GM19043 (cell line): ENCODE measurements around the gene MFSD11.
A peak's percentile ranks its signal among the peaks of the same experiment; 100 is the strongest.
"Not testable (repeated sequence)": the region's sequence is repeated elsewhere in the genome, so short reads cannot be mapped to it uniquely, and the experiment has no call there.

Source experiments
- ATAC-seq: cut with Tn5 transposase; IDR thresholded peaks from one replicate; pipeline ENCODE4 v1.9.1; 2021; ENCODE audit warnings: low read depth; ENCODE audit not compliant: unreplicated experiment

Gene MFSD11

DNA sequence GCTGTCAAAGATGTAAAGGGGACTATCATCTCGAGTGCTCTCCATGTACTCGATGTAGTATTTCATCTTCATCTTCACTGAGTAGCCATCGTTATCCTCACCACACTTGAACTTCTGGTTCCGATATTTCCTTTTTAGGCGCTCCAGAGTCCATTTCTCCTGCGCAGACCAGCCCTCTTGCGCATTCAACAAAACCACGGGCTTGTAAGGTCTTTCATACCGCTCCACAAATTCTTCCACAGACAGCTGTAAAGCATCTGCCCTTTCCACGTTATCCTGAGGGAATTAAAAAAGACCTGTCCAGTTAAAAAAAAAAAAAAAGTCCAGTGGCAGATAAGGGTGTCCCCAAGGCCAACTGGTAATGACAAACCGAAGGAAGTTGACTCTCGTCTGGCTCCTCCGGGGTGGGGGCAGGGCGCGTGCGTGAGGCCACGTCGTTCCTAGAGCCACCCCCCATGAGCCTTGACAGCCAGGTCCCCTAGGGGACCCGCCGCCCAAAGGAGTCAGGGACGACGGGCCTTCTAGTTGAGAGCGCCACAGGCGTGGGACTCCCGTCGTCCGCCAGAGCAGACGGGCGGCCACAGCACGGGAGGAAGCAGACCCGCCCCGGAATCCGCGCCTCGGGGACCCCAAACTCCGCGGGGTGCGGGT is 12.2 kb upstream of the MFSD11 start:
- ATAC-seq: peak; percentile 14

DNA sequence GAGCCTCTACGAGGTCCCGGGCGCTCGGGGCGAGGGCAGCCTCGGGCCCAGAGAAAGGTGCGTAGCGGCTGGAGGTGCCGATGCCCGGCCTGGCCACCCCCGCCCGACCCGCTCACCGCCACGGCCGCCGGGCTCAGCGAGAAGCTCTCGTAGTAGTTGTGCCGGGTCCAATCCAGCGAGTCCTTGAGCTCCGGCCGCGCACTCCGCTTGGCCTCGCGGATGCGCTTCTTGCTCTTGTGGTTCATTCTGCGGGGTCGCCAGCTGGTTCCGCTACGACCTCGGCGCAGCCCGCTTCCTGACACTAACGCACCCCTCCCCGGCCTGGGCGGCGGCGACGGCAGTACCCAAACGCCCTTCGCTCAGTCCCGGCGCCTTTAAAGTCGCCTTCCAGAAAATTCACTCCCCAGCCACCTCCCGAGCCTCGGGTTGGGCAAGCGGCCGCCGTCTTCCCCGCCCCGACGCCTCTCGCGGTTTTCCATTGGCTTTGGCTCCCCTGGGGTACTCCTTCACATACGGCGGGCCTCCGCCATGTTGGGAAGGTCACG is 11.6 kb upstream of the MFSD11 start, which contains the start of gene JMJD6:
JMJD6 (minus strand) TSS at position 376 of the 545 bp plus-strand sequence; CDS start at position 245, 131 bp downstream.
- peak; percentile 62 for ATAC-seq

DNA sequence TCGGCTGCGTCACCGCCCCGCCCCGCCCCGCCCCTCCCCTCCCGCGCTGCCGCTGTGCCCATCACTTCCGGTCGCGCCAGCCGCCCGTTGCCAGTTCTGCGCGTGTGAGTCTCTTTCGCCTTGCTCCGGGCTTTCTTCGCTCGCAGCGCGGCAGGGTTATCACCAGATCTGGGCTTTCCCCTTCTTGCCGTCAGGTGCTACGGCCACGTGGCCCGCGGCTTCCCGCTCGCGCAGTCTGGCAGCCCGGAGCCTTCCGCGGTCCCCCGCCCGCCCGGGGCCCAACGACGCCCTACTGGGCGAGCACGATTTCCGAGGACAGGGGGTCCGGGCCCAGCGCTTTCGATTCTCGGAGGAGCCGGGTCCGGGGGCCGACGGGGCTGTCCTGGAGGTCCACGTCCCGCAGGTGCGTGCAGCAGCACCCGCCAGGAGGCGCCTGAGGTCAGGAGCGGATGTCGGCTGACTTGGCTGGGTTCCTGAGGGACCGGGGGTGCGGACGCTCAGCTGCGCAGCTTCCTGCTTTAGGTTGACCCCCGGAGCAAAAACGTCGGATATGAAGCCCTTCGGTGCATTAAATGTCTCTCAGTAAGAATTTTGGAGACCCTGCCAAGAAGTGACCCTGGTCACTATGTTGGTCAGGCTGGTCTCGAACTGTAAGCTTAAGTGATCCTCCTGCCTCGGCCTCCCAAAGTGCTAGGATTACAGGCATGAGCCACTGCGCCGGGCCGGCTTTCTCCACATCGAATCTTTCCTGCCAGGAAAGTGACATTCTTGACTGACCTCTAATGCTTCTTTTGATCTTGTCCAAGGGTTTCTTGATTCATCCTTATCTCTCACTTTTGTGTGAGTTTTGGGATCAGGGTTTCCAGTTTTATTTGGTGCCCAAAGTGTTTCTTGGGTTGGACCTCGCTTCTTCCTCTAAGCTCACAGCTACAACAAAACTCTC is 10.9 kb upstream of the MFSD11 start, which contains the start of gene METTL23:
METTL23 (plus strand) TSS at position 64 of the 943 bp plus-strand sequence. CDS start 2,872 bp downstream, outside the sequence.
- ATAC-seq: peak; percentile 31

DNA sequence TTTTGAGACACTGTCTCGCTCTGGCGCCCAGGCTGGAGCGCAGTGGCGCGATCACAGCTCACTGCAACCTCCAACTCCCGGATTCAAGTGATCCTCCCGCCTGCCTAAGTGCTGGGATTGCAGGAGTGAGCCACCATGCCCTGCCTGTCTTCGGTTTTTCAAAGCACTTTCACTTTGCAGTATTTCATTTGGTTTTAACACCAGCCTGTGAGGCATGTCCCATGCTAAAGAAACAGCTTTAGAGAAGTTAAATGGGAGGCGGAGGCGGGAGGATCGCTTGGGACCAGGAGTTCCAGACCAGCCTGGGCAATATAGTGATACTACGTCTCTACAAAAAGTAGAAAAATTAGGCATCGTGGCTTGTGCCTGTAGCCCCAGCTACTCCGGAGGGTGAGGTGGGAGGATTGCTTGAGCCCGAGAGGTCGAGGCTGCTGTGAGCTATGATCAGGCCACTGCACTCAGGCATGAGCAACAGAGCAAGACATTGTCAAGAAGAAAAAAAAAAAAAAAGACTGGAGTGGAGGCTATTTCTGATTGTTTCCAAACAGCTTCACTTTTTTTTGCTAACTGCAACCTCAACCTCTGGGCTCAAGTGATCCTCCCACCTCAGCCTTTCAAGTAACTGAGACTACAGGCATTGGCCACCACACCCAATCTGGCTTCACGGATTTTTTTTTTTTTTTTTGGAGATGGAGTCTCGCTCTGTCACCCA is 10.0 kb upstream of the MFSD11 start:
- ATAC-seq: no peak

DNA sequence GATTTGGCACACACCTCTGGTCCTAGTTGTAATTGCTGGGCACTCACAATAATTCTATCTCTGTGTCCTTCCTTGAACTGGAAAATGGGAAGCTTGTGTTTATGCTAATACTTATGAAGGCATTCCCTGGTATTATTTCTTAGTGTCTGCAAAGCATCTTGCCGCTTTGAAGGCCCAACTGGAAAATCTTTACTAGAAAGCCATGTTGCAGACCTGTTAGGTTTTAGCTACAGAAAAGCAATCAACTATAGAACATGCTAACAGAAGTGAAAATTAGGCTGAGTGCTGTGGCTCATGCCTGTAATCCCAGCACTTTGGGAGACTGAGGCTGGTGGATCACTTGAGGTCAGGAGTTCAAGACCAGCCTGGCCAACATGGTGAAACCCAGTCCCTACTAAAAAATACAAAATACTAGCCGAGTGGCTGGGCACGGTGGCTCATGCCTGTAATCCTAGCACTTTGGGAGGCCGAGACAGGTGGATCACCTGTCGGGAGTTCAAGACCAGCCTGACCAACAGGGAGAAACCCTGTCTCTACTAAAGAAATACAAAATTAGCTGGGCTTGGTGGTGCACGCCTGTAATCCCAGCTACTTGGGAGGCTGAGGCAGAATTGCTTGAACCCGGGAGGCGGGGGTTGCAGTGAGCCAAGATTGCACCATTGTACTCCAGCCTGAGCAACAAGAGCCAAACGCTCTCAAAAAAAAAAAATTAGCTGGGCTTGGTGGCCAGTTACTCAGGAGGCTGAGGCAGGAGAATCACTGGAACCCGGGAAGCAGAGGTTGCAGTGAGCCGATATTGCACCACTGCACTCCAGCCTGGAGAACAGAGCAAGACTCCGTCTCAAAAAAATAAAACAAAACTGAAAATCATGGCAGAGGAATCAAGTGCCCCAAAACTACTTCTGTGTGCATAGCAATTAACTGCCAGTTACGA is 5.9 kb upstream of the MFSD11 start:
- not testable (repeated sequence) for ATAC-seq

DNA sequence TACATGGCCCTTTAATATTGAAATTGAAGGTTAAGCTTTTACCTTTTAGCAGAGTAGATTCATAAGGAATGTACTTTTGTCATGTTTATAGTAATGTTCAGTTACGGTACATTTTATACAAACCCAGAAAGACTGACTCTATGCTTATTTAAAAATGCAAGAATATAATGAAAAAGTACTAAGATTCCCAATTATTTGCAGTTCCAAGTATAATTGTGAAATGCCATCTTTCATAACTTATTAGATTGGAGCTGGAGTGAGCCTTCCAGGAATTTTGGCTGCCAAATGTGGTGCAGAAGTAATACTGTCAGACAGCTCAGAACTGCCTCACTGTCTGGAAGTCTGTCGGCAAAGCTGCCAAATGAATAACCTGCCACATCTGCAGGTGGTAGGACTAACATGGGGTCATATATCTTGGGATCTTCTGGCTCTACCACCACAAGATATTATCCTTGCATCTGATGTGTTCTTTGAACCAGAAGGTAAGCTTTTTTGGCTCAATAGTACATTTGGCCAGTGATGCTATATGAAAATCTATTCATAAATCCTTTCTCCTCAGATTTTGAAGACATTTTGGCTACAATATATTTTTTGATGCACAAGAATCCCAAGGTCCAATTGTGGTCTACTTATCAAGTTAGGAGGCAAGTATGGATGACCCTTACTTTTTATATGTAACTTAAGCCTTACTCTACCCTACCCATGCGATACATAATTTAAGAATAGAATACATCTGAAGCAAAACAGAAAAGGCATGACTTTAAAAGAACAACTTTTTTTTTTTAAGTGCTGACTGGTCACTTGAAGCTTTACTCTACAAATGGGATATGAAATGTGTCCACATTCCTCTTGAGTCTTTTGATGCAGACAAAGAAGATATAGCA is 4.9 kb upstream of the MFSD11 start:
- ATAC-seq: no peak

DNA sequence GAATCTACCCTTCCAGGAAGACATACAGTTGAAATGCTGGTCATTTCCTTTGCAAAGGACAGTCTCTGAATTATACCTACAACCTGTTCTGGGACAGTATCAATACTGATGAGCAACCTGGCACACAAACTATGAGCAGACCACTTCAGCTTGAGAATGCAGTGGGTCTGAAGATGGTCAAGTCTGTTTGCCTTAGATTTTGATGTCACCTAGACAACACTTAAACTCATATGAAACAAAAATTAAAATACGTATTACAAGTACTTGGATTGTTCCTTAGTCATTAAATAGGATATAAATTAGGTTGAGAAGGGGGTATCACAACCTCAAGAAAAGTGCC is 4.3 kb upstream of the MFSD11 start:
- no peak for ATAC-seq

DNA sequence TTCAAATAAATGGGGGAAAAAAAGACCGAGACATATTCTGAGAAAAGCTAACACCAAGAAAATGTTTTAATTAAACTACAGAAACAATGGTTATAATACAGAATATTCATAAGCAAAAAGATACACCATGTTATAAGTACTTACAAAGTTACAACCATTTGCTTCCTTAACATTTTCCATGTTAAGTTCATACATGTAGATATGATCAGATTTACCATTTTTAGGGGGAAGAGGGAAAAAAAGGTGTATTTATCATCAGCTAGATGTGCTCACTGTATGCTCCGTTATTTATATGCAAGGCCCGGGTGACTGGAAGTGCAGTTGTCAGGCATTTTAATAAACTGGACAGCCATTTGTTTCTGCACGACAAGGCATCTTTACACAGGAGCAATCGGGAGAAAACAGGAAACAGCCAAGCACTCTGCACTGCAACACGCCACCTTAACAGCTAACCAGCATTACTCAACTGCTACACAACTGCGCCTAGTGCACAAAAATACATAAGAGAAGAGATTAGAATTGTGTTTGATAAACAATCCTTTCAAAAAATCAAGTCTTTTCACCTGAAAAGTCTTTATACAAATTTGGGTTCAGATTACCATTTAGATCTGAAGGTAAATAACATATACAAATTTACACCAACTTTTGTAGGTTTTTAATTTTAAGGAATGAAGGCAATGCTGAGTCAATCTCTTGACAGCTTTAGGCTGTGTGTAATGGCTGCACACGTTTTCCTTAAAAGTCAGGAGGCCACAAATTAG is 3.7 kb upstream of the MFSD11 start:
- no peak for ATAC-seq

DNA sequence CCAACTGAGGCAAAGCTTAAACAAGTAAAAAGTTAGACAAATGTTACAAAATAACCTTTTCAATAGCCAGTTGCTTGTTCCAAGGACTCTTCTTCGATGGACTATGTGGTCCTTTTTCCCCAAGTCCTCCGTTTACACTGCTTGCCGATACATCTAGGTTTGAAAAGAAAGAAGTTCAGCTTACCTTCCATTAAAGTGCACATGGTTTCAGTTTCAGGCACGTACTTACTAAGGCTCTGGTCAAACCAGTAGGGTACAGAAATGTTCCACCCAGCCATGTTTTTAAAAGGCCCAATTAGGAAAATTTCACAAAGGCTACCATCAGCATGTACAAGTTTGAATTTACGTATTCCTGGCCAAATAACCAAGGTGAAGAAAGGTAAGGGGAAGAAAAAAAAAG is 2.9 kb upstream of the MFSD11 start:
- no peak for ATAC-seq

DNA sequence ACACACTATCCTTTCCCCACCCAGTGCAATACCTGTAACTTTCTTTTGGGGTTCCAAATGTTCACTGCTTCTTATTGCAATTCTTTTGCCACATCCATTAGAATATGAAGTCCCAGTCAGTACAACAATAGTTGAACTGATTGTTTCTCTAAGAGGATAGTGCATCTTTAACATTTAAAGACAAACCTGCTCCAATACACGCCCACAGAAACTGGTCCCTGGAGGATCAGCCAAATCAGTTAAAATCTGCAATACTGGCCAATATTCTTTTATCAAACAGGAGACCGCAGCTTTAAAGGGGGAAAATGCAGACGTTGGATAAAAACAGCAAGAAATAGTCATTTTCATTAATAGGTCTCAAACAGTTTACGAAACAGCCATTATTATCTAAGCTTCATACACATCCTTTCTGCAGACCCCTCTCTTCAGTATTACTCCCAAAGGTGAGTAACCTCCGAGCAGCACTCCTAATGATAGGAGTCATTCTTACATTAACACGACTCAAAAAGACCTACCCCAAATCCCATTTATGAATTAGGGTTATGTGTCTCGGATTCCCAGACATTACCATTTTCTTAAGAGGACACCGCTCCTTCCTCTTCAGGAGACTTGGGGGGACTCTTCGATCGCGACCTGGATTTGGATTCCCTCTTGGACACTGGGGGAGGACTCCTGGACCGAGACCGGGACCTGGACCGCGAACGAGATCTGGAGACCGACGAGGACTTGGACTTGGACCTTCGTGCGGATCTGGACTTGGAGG is 2.2 kb upstream of the MFSD11 start:
- no peak for ATAC-seq

DNA sequence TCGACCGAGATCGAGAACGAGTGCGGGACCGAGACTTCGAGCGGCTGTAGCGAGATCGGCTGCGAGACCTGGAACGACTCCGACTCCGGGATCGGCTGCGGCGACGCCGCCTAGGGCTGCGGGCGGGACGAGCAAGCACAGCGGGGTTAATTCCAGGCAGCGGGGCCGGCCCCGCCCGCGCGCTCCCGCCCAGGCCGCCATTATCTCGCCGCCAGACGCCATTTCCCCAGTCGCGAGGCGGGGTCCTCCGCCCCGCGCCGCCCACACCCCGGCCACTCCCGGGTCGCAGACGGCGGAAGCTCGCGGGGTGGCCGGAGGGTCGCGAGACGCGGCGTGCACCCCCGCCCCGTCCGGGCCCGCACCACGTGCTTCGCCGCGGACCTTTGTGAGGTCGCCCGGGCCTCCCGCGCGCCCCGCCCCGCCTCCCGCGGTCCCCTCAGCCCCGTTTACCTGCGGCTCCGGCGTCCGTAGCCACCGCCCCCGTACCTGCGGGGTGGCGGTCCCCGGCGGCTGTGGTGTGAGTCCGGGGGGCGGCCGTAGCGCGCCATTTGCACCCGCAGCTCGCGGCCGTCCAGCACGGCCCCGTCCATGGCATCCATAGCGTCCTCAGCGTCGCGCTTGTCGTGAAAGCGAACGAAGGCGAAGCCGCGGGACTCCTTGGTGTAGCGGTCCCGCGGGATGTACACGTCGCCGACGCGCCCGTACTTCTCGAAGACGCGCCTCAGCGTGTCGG is 1.4 kb upstream of the MFSD11 start:
- ATAC-seq: peak; percentile 2

DNA sequence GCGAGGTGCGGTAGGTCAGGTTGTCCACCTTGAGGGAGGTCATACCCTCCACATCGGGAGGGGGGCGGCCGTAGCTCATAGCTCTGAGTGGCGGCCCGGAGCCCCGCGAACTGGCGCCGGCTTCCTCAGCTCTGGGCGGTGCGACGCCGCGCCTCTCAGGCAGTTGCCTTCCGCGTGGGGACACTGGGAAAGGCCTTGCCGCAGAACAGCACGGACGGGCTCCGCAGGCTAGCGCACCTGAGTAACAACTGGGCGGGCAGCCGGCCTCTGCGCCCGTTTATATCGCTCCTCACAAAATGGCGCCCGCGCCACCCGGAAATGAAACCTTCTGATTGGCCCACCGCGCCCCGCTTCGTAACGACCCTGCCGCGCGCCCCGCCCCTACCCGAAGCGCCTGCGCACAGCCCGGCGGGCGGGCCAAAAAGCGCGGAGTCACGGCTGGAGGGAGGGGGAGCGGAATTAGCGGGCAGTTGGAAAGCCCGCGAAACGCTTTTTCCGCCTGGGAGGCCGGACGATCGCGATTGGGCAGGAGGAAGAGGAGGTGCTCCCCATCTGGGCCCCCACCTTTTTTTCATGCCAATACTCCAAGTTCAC is 740 bp upstream of the MFSD11 start, which contains the start of gene SRSF2:
SRSF2 (minus strand) TSS at position 250 of the 594 bp plus-strand sequence; CDS start at position 79, 171 bp downstream.
- peak; percentile 63 for ATAC-seq

DNA sequence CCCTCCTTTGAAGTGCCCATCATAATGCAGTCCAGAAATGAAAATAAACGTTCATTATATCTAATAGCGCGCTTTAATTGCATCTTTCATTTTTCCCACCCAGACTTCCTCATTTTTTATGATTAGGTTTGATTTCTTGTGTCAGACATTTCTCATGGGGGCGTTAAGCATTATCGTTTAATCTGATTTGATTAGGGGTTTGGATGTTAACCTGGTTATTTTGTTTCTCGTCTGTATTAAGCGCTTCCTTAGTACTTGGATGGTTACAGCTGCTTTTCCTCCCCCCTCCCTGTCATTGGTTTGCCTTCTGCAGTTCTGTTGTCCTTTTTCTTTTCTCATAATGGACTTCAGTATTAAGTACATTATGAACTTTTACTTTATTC is 540 bp downstream of the MFSD11 start:
- ATAC-seq: no peak

DNA sequence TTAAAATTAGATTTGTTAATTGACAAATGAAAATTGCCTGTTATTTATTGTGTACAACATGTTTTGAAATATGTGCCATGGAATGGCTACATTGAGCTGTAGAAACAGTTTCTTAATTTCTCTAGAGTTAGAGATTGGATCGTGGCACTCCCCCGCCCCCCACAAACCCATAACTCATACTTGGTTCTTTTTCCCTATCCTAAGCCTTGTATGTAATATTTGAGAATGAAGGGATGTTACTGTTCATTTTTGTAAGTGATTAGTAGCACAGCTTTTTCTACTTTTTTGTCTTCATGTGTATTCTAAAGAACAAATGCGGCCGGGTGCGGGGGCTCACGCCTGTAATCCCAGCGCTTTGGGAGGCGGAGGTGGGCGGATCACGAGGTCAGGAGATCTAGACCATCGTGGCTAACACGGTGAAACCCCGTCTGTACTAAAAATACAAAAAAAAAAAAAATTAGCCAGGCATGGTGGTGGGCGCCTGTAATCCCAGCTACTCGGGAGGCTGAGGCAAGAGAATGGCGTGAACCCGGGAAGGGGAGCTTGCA is 1.7 kb downstream of the MFSD11 start:
- ATAC-seq: not testable (repeated sequence)

DNA sequence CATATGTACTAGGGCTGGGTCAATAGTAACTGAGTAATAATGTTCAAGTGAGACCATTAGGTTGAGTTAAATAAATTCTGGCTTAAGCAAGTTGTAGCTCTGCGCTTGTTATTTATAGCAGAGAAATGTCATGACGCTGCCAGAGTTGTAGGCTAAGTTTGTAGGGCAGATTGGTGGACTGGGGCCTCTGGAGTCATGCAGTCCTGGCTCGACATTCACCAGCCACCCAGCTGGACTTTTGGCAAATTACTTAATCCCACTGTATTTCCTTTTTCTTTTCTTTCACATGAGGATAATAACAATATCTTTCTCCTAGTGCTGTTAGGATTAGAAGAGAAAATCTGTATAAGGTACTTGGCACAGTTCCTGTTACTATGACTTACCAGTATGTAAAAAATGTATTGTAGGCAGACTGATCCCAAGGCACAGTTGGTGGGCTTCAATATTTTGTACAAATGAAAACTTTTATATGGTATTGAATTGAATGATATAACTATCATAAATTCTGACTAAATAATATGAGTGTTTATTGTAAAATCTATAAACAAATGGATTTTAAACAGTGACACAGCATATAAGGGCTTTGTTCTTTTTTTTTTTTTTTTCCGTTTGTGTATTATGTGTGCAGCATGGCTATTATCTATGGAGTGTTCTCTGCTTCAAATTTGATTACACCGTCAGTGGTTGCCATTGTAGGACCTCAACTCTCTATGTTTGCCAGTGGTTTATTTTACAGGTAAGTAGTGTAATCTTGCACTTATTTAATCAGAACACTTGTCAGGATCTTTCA is 2.6 kb downstream of the MFSD11 start:
- ATAC-seq: no peak
